K562 (cell line): Measurements from ENCODE around the gene MTA2. TPM values are rescaled to one million over a fixed set of nuclear protein-coding genes. Genes with fewer than 3 reads are reported as not detected.

Experiments used
- ATF1 ChIP-seq, 2 experiments: fragments of 450-650 bp in 1 of 2; IDR thresholded peaks; 2 replicates each; pipeline ENCODE4 v1.6.1; 2016; ENCODE audit warnings: missing compliant biosample characterization in 1 of 2, missing genetic modification characterization in 1 of 2
- BRD9 ChIP-seq: fragments of 450-650 bp; IDR thresholded peaks from 2 replicates; pipeline ENCODE4 v1.6.1; 2018; ENCODE audit warnings: low read depth; ENCODE audit not compliant: partially characterized antibody
- CAMTA2 ChIP-seq: fragments of 250-450 bp; sonication (Bioruptor Pico); conservative IDR thresholded peaks from 2 replicates; pipeline ENCODE4 v1.5.1; 2022
- CTBP1 ChIP-seq: fragments of 450-650 bp; IDR thresholded peaks from 2 replicates; pipeline ENCODE4 v1.6.1; 2016; ENCODE audit warnings: borderline replicate concordance
- DPF2 ChIP-seq: fragments of 450-650 bp; IDR thresholded peaks from 2 replicates; pipeline ENCODE4 v1.6.1; 2016
- ELF2 ChIP-seq: fragments of 250-450 bp; sonication (Bioruptor Pico); IDR thresholded peaks from 2 replicates; pipeline ENCODE4 v1.5.0; 2021; ENCODE audit warnings: mild to moderate bottlenecking
- FIP1L1 ChIP-seq: fragments of 200-400 bp; formaldehyde crosslinking; IDR thresholded peaks from 2 replicates; pipeline ENCODE4 v1.6.1; 2018; ENCODE audit warnings: mild to moderate bottlenecking, low read depth, low read length; ENCODE audit not compliant: poor library complexity, severe bottlenecking
- JUN ChIP-seq, 2 experiments: sonication (generic) in 1 of 2; formaldehyde crosslinking in 1 of 2; IDR thresholded peaks; 2 replicates each; pipeline versions ENCODE4 v1.6.1 to v1.8.0; 2012 to 2022; ENCODE audit warnings: borderline replicate concordance in 2 of 2, mild to moderate bottlenecking in 2 of 2, improper control_type of control experiment in 1 of 2, low read depth in 1 of 2, low read length in 1 of 2, missing genetic modification reagents in 1 of 2
- MECOM ChIP-seq: fragments of 250-450 bp; sonication (Bioruptor Pico); IDR thresholded peaks from 2 replicates; pipeline ENCODE4 v1.8.0; 2022; ENCODE audit warnings: inconsistent platforms
- PML ChIP-seq: IDR thresholded peaks from 2 replicates; pipeline ENCODE4 v1.6.1; 2012; ENCODE audit warnings: low read length, inconsistent platforms
- RBM15 ChIP-seq: fragments of 200-400 bp; formaldehyde crosslinking; IDR thresholded peaks from 2 replicates; pipeline ENCODE4 v1.6.1; 2018; ENCODE audit warnings: mild to moderate bottlenecking, low read length, moderate library complexity; ENCODE audit not compliant: insufficient read depth
- RFX1 ChIP-seq: fragments of 450-650 bp; IDR thresholded peaks from 2 replicates; pipeline ENCODE4 v1.6.1; 2016; ENCODE audit warnings: mild to moderate bottlenecking, moderate library complexity
- SMAD3 ChIP-seq: fragments of 450-650 bp; formaldehyde crosslinking; conservative IDR thresholded peaks from 2 replicates; pipeline ENCODE4 v1.4.0; 2020; ENCODE audit warnings: mild to moderate bottlenecking
- TAF9B ChIP-seq: fragments of 450-650 bp; IDR thresholded peaks from 2 replicates; pipeline ENCODE4 v1.6.1; 2018; ENCODE audit warnings: mild to moderate bottlenecking; ENCODE audit not compliant: partially characterized antibody
- ZNF395 ChIP-seq: fragments of 200-800 bp; sonication (Bioruptor generic); IDR thresholded peaks from 2 replicates; pipeline ENCODE4 v1.6.1; 2017; ENCODE audit warnings: missing genetic modification characterization, missing compliant biosample characterization
- ZNF764 ChIP-seq: fragments of 250-450 bp; sonication (Bioruptor Pico); IDR thresholded peaks from 2 replicates; pipeline ENCODE4 v1.4.0; 2020; ENCODE audit warnings: low read depth, mild to moderate bottlenecking, moderate library complexity
- polyA plus RNA-seq, 8 experiments: library from polyadenylated mRNA; depleted of rRNA in 4 of 8; stranded (reverse) in 5 of 8; unstranded in 3 of 8; fragments of >200 nt; fragmentation: Nextera tagmentation in 2 of 8; fragmentation: Illumina TruSeq in 1 of 8; extraction: Ambion mirVana in 2 of 8; extraction: Trizol in 1 of 8; gene quantifications; 2 replicates each; pipeline versions ENCODE4 v1.2.1 to v1.2.3, GENCODE V29; 2011 to 2014; ENCODE audit warnings: inconsistent platforms in 1 of 8, missing spikeins in 1 of 8
- total RNA-seq, 7 experiments: library from RNA; depleted of rRNA in 6 of 7; stranded (reverse); fragments of >200 nt in 6 of 7; fragmentation: Illumina TruSeq in 2 of 7; extraction: Trizol in 2 of 7; gene quantifications; 2 replicates each; pipeline versions ENCODE4 v1.2.1 to v1.2.3, GENCODE V29; 2011 to 2021; ENCODE audit warnings: low replicate concordance in 1 of 7
- TF ChIP-seq, protein P1 (sequence below): sonication (generic); formaldehyde crosslinking; IDR thresholded peaks from 2 replicates; pipeline ENCODE4 v1.8.0; 2022; ENCODE audit warnings: mild to moderate bottlenecking, missing genetic modification reagents
- TF ChIP-seq, protein P2 (sequence below): fragments of 250-450 bp; sonication (Bioruptor Pico); IDR thresholded peaks from 2 replicates; pipeline ENCODE4 v1.5.0; 2020; ENCODE audit warnings: mild to moderate bottlenecking, borderline replicate concordance
- TF ChIP-seq, protein P3 (sequence below): sonication (generic); formaldehyde crosslinking; IDR thresholded peaks from 2 replicates; pipeline ENCODE4 v1.8.0; 2022; ENCODE audit warnings: mild to moderate bottlenecking, low read depth, missing genetic modification reagents
- TF ChIP-seq, protein P4 (sequence below): fragments of 250-450 bp; sonication (Bioruptor Pico); IDR thresholded peaks from 2 replicates; pipeline ENCODE4 v1.4.0; 2020; ENCODE audit warnings: mild to moderate bottlenecking, moderate library complexity, borderline replicate concordance

The MTA2 gene
- total and polyA plus RNA-seq, 9 of the 15 experiments (the other 6 are each of a cell fraction or from before 2014, with no cell fraction given), result 6.2 to 220 (median 172) TPM

DNA sequence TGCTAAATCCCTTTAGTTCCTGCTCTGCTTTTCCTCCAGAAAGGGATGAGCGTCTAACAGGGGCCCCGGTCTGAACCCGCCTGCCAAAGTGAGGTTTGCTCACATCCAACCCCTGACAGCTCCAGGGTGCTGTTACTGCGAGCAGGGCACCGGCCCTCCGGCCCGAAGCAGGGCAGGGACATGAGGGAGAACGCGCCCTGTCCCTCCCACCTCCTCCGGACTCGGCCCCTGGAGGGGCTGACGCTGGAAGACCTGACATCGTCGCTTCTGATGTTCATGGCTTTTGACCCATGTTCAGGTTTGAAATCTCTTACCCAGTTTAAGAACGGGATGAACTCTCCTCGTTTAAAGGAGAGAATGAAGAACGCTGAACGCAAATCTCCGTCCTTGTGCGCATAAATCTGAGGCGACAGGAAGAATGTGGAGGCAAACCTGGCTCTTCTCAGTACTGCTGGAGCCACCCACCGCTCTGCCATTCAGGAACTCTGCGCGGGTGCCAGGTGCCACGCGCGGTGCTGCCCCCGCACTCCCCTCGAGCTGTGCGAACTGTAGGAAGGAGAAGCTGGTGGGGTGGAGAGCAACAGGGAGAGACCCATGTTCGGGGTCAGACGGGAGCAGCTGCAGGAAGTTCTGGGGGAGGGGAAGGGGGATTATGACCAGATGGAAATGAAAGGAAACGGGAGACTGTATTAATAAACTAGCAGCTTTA, 27.1 kb downstream of the MTA2 start (continued):
- TF ChIP-seq ZNF395 (no peak), CTBP1 (no peak), DPF2 (no peak), BRD9 (no peak), RBM15 (no peak), FIP1L1 (no peak), JUN (IDR thresholded peaks at IDR 0.05; ENCODE audit: borderline replicate concordance, low read depth, low read length) (no peak), JUN (CRISPR knock-in tag; IDR thresholded peaks at IDR 0.05; ENCODE audit: borderline replicate concordance) (no peak), PML (no peak), MECOM (no peak), RFX1 (no peak), SMAD3 (CRISPR knock-in tag) (no peak), ELF2 (no peak), ATF1 (CRISPR knock-in tag; IDR thresholded peaks at IDR 0.05) (no peak), ATF1 (tag; IDR thresholded peaks at IDR 0.05) (no peak; the same call in none of the 2 replicates), CAMTA2 (no peak; the same call in 1 of the 2 replicates), ZNF764 (CRISPR knock-in tag) (0 out of 2 replicates have a peak, but pooled peaks have one; percentile 12), TAF9B (no peak)
- TF ChIP-seq, protein P1, sequence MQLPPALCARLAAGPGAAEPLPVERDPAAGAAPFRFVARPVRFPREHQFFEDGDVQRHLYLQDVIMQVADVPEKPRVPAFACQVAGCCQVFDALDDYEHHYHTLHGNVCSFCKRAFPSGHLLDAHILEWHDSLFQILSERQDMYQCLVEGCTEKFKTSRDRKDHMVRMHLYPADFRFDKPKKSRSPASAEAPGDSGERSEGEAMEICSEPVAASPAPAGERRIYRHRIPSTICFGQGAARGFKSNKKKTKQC (CRISPR knock-in tag), result 0 out of 2 replicates have a peak, but pooled peaks have one; percentile 22
- TF ChIP-seq, protein P2, sequence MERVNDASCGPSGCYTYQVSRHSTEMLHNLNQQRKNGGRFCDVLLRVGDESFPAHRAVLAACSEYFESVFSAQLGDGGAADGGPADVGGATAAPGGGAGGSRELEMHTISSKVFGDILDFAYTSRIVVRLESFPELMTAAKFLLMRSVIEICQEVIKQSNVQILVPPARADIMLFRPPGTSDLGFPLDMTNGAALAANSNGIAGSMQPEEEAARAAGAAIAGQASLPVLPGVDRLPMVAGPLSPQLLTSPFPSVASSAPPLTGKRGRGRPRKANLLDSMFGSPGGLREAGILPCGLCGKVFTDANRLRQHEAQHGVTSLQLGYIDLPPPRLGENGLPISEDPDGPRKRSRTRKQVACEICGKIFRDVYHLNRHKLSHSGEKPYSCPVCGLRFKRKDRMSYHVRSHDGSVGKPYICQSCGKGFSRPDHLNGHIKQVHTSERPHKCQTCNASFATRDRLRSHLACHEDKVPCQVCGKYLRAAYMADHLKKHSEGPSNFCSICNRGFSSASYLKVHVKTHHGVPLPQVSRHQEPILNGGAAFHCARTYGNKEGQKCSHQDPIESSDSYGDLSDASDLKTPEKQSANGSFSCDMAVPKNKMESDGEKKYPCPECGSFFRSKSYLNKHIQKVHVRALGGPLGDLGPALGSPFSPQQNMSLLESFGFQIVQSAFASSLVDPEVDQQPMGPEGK, result 0 out of 2 replicates have a peak, but pooled peaks have one; percentile 18
- TF ChIP-seq, protein P3, sequence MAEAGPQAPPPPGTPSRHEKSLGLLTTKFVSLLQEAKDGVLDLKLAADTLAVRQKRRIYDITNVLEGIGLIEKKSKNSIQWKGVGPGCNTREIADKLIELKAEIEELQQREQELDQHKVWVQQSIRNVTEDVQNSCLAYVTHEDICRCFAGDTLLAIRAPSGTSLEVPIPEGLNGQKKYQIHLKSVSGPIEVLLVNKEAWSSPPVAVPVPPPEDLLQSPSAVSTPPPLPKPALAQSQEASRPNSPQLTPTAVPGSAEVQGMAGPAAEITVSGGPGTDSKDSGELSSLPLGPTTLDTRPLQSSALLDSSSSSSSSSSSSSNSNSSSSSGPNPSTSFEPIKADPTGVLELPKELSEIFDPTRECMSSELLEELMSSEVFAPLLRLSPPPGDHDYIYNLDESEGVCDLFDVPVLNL (CRISPR knock-in tag), result 0 out of 2 replicates have a peak, but pooled peaks have one; percentile 27
- TF ChIP-seq, protein P4, sequence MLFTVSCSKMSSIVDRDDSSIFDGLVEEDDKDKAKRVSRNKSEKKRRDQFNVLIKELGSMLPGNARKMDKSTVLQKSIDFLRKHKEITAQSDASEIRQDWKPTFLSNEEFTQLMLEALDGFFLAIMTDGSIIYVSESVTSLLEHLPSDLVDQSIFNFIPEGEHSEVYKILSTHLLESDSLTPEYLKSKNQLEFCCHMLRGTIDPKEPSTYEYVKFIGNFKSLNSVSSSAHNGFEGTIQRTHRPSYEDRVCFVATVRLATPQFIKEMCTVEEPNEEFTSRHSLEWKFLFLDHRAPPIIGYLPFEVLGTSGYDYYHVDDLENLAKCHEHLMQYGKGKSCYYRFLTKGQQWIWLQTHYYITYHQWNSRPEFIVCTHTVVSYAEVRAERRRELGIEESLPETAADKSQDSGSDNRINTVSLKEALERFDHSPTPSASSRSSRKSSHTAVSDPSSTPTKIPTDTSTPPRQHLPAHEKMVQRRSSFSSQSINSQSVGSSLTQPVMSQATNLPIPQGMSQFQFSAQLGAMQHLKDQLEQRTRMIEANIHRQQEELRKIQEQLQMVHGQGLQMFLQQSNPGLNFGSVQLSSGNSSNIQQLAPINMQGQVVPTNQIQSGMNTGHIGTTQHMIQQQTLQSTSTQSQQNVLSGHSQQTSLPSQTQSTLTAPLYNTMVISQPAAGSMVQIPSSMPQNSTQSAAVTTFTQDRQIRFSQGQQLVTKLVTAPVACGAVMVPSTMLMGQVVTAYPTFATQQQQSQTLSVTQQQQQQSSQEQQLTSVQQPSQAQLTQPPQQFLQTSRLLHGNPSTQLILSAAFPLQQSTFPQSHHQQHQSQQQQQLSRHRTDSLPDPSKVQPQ (CRISPR knock-in tag), result no peak
